Esophagus muscularis mucosa (tissue), 2 donors: ENCODE measurements around the gene CDH4.

Experiments
- EP300 ChIP-seq: sonication (generic); formaldehyde crosslinking; IDR thresholded peaks from one replicate; pipeline ENCODE4 v1.6.1; 2017; ENCODE audit warnings: antibody characterized with exemption
- POLR2A ChIP-seq: fragments of 450-650 bp; IDR thresholded peaks from one replicate; pipeline ENCODE4 v1.6.1; 2017; ENCODE audit warnings: antibody characterized with exemption, moderate library complexity, mild to moderate bottlenecking, low read depth

DNA sequence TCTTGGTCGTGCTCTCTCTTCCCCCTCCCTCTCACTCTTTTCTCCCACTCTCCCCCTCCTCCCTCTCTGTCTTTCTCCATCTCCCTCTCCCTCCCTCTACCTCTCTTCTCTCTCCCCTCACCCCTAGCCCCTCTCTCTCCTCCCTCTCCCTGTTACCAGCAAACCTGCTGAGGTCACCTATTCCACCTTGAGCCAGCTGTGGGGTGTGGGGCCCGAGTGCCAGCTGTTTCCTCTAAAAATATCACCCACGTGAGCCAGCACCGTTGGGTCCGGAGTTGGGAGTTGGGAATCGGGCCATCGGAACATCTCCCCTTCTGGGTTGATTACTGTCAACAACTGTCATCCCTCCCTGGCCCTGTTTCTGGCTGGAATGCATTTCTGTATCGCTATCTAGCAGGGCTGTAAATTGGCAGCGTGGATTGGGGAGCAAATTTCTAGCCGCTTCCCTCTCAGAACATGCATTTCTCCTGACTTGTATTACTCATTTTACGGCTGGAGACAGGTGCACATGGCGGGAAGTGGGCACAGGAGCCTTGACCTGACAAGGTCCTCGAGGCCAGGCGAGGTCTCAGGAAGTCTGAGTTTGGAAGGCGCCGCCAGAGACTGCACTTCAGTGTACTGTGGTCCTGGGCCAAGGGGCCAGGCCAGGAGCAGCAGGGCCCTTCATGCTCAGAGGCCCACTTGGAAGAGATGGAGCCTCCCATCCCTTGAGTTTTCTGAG lies 165.3 kb downstream of the CDH4 start:
- no peak for TF ChIP-seq EP300
- no peak for TF ChIP-seq POLR2A
